ENCODE measurements around the gene RASA4B.

DNA sequence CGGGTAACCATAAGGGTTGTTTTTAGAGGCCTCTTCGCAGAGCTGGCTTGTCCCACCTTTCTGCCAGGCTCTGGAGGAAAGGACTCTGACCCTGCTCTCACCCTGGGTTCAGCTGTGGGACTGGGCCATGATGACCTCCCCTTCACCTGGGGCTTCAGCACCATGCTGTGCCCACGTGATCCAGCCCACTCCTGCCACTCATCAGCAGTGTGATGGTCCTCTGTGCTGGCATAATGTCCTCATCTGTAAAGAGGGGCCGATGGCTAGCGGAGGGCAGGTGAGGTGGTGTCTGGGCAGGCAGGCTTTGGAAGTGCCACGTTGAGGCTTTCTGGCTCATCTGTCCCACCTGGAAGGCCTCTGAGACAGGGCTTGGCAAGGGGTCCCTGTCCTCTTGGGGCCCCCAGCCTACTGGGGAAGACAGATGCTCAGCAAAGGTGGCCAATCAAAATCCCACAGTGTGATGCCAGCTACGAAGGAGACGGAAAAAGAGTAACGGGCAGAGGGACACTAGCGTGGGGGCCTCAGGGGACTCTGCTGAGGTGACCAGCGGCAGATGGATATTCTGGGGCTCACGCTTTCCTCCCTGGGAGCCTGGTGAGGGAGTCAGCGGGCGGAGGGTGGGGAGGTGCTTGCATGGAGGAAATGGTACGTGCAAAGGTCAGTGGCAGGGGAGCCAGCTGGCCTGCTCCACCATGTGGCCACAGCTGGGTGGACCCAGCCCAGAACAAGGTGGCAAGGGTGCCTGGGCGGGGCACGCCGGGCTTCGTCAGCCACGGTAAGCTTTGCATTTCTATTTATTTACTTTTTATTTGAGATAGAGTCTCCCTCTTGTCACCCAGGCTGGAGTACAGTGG, 47.4 kb downstream of the RASA4B start:
- TF ChIP-seq, protein P1, sequence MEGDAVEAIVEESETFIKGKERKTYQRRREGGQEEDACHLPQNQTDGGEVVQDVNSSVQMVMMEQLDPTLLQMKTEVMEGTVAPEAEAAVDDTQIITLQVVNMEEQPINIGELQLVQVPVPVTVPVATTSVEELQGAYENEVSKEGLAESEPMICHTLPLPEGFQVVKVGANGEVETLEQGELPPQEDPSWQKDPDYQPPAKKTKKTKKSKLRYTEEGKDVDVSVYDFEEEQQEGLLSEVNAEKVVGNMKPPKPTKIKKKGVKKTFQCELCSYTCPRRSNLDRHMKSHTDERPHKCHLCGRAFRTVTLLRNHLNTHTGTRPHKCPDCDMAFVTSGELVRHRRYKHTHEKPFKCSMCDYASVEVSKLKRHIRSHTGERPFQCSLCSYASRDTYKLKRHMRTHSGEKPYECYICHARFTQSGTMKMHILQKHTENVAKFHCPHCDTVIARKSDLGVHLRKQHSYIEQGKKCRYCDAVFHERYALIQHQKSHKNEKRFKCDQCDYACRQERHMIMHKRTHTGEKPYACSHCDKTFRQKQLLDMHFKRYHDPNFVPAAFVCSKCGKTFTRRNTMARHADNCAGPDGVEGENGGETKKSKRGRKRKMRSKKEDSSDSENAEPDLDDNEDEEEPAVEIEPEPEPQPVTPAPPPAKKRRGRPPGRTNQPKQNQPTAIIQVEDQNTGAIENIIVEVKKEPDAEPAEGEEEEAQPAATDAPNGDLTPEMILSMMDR (IDR thresholded peaks at IDR 0.05): no peak
- TF ChIP-seq POLR2AphosphoS5 (IDR thresholded peaks at IDR 0.05) (no peak), POLR2A (IDR thresholded peaks at IDR 0.05) (no peak)

Measured in upper lobe of left lung (tissue), 4 donors.